ENCODE results near the gene ENTREP3.

Gene ENTREP3

GRCh38 chr1:155269381-155269780, 14.1 kb upstream of the ENTREP3 start:
- Histone ChIP-seq H3K27ac (ENCODE audit: insufficient read depth in 1 of 2, low read depth in 1 of 2, low read length in 2 of 2, poor library complexity in 1 of 2, severe bottlenecking in 2 of 2) (no peak overlapping the region), H3K27me3 (replicated peaks in 2 of 5; ENCODE audit: control insufficient read depth in 4 of 5, insufficient read depth in 5 of 5, low read length in 4 of 5) (no peaks in the 10 kb centered on the region), H3K4me1 (ENCODE audit: control extremely low read depth in 1 of 4, control insufficient read depth in 4 of 4, insufficient read depth in 4 of 4, low read length in 3 of 4) (peaks cover 5 to 18% (median 13%) of the 10 kb centered on the region in 4 experiments), H3K4me3 (ENCODE audit: control insufficient read depth in 1 of 7, extremely low read depth in 1 of 7, insufficient read depth in 4 of 7, low read depth in 2 of 7, low read length in 6 of 7) (no peak overlapping the region), H3K9me3 (ENCODE audit: control extremely low read depth in 1 of 5, control insufficient read depth in 4 of 5, insufficient read depth in 2 of 5, low read depth in 1 of 5, low read length in 4 of 5) (no peaks in the 10 kb centered on the region), H3K36me3 (ENCODE audit: control insufficient read depth in 4 of 4, insufficient read depth in 4 of 4, low read length in 3 of 4) (peaks cover 28 to 62% (median 50%) of the 10 kb centered on the region in 4 experiments)
- 98% methylated on average over 15 of the region's 21 CpGs for WGBS (ENCODE audit: insufficient coverage)
- ChIA-PET POLR2A (no interaction called here), CTCF (interaction anchor here (5.7 kb wide), 1 partner anchor 18 kb away, joined by 36 read pairs; no protein-coding TSS in a partner anchor)
- DNase-seq: no peak

- Histone ChIP-seq H3K9me3 (ENCODE audit: control extremely low read depth in 1 of 5, control insufficient read depth in 4 of 5, insufficient read depth in 2 of 5, low read depth in 1 of 5, low read length in 4 of 5) (no peaks in the 10 kb centered on the region), H3K36me3 (ENCODE audit: control insufficient read depth in 4 of 4, insufficient read depth in 4 of 4, low read length in 3 of 4) (peaks cover 28 to 69% (median 55%) of the 10 kb centered on the region in 4 experiments), H3K27ac (ENCODE audit: insufficient read depth in 1 of 2, low read depth in 1 of 2, low read length in 2 of 2, poor library complexity in 1 of 2, severe bottlenecking in 2 of 2) (no peak overlapping the region), H3K4me3 (ENCODE audit: control insufficient read depth in 1 of 7, extremely low read depth in 1 of 7, insufficient read depth in 4 of 7, low read depth in 2 of 7, low read length in 6 of 7) (no peak overlapping the region), H3K27me3 (replicated peaks in 2 of 5; ENCODE audit: control insufficient read depth in 4 of 5, insufficient read depth in 5 of 5, low read length in 4 of 5) (no peaks in the 10 kb centered on the region), H3K4me1 (ENCODE audit: control extremely low read depth in 1 of 4, control insufficient read depth in 4 of 4, insufficient read depth in 4 of 4, low read length in 3 of 4) (peaks cover 4 to 14% (median 9%) of the 10 kb centered on the region in 4 experiments)
- CTCF ChIA-PET: interaction anchor here (1.3 kb wide), 1 partner anchor 39 kb away, joined by 3 read pairs; no protein-coding TSS in a partner anchor
- DNase-seq: no peak
- WGBS (ENCODE audit: insufficient coverage): 97% methylated on average over 20 of the region's 21 CpGs
- POLR2A ChIA-PET: no interaction called here
Measured at GRCh38 chr1:155268630-155269029, 13.3 kb upstream of the ENTREP3 start.

DNA sequence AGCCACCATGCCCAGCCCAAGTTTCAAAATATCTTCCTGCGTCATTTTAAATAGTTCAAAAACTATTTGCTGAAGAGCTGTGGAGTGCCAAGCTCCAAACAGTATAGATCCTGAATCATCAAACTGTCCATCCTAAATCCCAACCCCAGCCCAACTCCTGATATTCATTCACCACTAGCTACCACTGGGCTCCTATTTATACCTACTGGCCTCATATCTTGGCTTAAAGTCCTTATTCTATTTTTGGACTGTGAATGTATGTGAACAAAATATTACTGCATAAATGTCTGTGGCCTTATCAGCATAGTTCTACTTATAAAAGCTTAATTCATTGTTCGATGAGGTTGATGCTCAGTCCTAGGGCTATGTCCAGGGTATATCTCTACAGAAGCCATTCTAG, 12.1 kb upstream of the ENTREP3 start:
- no peak overlapping the region for H3K27ac ChIP-seq (ENCODE audit: insufficient read depth in 1 of 2, low read depth in 1 of 2, low read length in 2 of 2, poor library complexity in 1 of 2, severe bottlenecking in 2 of 2)
- H3K27me3 ChIP-seq (replicated peaks in 2 of 5; ENCODE audit: control insufficient read depth in 4 of 5, insufficient read depth in 5 of 5, low read length in 4 of 5): no peaks in the 10 kb centered on the region
- 100% methylated on average over 2 of the region's 2 CpGs for WGBS (ENCODE audit: insufficient coverage)
- no peak overlapping the region for H3K4me3 ChIP-seq (ENCODE audit: control insufficient read depth in 1 of 7, extremely low read depth in 1 of 7, insufficient read depth in 4 of 7, low read depth in 2 of 7, low read length in 6 of 7)
- no peak for DNase-seq
- peaks cover under 1 to 10% (median 4%) of the 10 kb centered on the region in 4 experiments for H3K4me1 ChIP-seq (ENCODE audit: control extremely low read depth in 1 of 4, control insufficient read depth in 4 of 4, insufficient read depth in 4 of 4, low read length in 3 of 4)
- peaks cover 31 to 80% (median 61%) of the 10 kb centered on the region in 4 experiments for H3K36me3 ChIP-seq (ENCODE audit: control insufficient read depth in 4 of 4, insufficient read depth in 4 of 4, low read length in 3 of 4)
- no peaks in the 10 kb centered on the region for H3K9me3 ChIP-seq (ENCODE audit: control extremely low read depth in 1 of 5, control insufficient read depth in 4 of 5, insufficient read depth in 2 of 5, low read depth in 1 of 5, low read length in 4 of 5)
- POLR2A ChIA-PET: no interaction called here
- CTCF ChIA-PET: interaction anchor here (0.7 to 5.5 kb wide), 6 partner anchors 16 to 100 kb away, joined by 3 to 48 read pairs (median 3); partner anchors contain the start of gene FDPS

GRCh38 chr1:155266553-155266952, 11.3 kb upstream of the ENTREP3 start:
- no peak overlapping the region for H3K4me3 ChIP-seq (ENCODE audit: control insufficient read depth in 1 of 7, extremely low read depth in 1 of 7, insufficient read depth in 4 of 7, low read depth in 2 of 7, low read length in 6 of 7)
- no peak overlapping the region for H3K27ac ChIP-seq (ENCODE audit: insufficient read depth in 1 of 2, low read depth in 1 of 2, low read length in 2 of 2, poor library complexity in 1 of 2, severe bottlenecking in 2 of 2)
- no peak for DNase-seq
- 92% methylated on average over 2 of the region's 6 CpGs for WGBS (ENCODE audit: insufficient coverage)
- peaks cover 31 to 80% (median 61%) of the 10 kb centered on the region in 4 experiments for H3K36me3 ChIP-seq (ENCODE audit: control insufficient read depth in 4 of 4, insufficient read depth in 4 of 4, low read length in 3 of 4)
- CTCF ChIA-PET: interaction anchor here (1.7 to 5.5 kb wide), 3 partner anchors 11 to 41 kb away, joined by 6 to 48 read pairs (median 8); partner anchors contain the start of genes ENTREP3 and FDPS
- H3K9me3 ChIP-seq (ENCODE audit: control extremely low read depth in 1 of 5, control insufficient read depth in 4 of 5, insufficient read depth in 2 of 5, low read depth in 1 of 5, low read length in 4 of 5): no peaks in the 10 kb centered on the region
- POLR2A ChIA-PET: interaction anchor here (0.7 kb wide), 1 partner anchor 17 kb away, joined by 7 read pairs; no protein-coding TSS in a partner anchor
- H3K27me3 ChIP-seq (replicated peaks in 2 of 5; ENCODE audit: control insufficient read depth in 4 of 5, insufficient read depth in 5 of 5, low read length in 4 of 5): no peaks in the 10 kb centered on the region
- peaks cover under 1 to 8% (median 4%) of the 10 kb centered on the region in 4 experiments for H3K4me1 ChIP-seq (ENCODE audit: control extremely low read depth in 1 of 4, control insufficient read depth in 4 of 4, insufficient read depth in 4 of 4, low read length in 3 of 4)

GRCh38 chr1:155263067-155263466, 7.8 kb upstream of the ENTREP3 start:
- Histone ChIP-seq H3K4me3 (ENCODE audit: control insufficient read depth in 1 of 7, extremely low read depth in 1 of 7, insufficient read depth in 4 of 7, low read depth in 2 of 7, low read length in 6 of 7) (no peak overlapping the region), H3K27me3 (replicated peaks in 2 of 5; ENCODE audit: control insufficient read depth in 4 of 5, insufficient read depth in 5 of 5, low read length in 4 of 5) (no peaks in the 10 kb centered on the region), H3K27ac (ENCODE audit: insufficient read depth in 1 of 2, low read depth in 1 of 2, low read length in 2 of 2, poor library complexity in 1 of 2, severe bottlenecking in 2 of 2) (peak overlapping the region in 1 of 2 experiments; percentile 82), H3K9me3 (ENCODE audit: control extremely low read depth in 1 of 5, control insufficient read depth in 4 of 5, insufficient read depth in 2 of 5, low read depth in 1 of 5, low read length in 4 of 5) (no peaks in the 10 kb centered on the region), H3K4me1 (ENCODE audit: control extremely low read depth in 1 of 4, control insufficient read depth in 4 of 4, insufficient read depth in 4 of 4, low read length in 3 of 4) (peaks cover 2 to 19% (median 15%) of the 10 kb centered on the region in 4 experiments), H3K36me3 (ENCODE audit: control insufficient read depth in 4 of 4, insufficient read depth in 4 of 4, low read length in 3 of 4) (peaks cover 21 to 69% (median 50%) of the 10 kb centered on the region in 4 experiments)
- no peak for DNase-seq
- POLR2A ChIA-PET: no interaction called here
- WGBS (ENCODE audit: insufficient coverage): 96% methylated on average over 9 of the region's 11 CpGs
- CTCF ChIA-PET: interaction anchor here (0.7 to 5.5 kb wide), 5 partner anchors 8 to 25 kb away, joined by 3 to 48 read pairs (median 6); partner anchors contain the start of gene CLK2

DNA sequence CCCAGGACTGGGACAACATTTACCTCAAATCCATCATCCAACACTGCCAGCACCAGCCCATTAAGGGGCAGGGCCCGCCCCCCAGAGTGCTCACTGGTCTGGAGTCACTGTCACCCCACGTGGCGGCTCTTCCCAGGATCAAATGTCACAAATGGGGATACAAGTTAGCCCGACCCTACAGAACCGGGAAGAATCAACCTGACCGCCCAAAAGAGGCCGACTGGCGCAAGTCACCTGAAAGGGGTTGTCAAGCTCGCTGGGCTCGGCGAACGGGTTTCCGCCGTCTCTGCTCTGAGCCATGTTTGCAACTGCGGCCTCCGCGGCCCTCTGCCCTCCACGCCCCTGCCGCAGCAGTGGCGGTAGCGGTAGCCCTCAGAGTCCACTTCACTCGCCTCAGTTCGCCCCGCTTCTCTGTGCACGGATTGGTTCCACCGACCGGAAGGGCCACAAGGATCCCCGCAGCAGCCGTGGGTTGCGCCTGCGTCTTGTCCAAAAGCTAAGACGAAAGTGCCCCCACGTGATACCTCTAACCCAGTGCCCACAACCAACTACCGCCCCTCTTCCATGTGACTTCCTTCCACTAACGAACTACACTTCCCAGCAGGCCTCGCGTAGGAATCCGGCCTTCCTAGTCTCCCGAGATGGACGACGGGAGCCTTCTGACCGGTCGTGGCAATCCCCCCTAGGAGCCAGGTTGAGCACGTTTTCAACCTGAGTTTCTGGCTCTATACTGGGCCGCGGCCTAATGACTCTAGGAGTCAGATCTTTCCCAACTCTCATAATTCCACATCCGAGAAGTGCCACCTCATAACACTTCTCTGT, 6.8 kb upstream of the ENTREP3 start, which contains the start of gene SCAMP3:
Gene SCAMP3, minus strand, starts transcription at position 509 of the 822 bp plus-strand sequence. Its CDS starts 209 bp downstream, at position 300.
- DNase-seq: peak; percentile 91 to 93 (median 91)
- Histone ChIP-seq H3K36me3 (ENCODE audit: control insufficient read depth in 4 of 4, insufficient read depth in 4 of 4, low read length in 3 of 4) (peaks cover 13 to 66% (median 44%) of the 10 kb centered on the region in 4 experiments), H3K9me3 (ENCODE audit: control extremely low read depth in 1 of 5, control insufficient read depth in 4 of 5, insufficient read depth in 2 of 5, low read depth in 1 of 5, low read length in 4 of 5) (no peaks in the 10 kb centered on the region), H3K4me3 (ENCODE audit: control insufficient read depth in 1 of 7, extremely low read depth in 1 of 7, insufficient read depth in 4 of 7, low read depth in 2 of 7, low read length in 6 of 7) (peak within 1 kb of the TSS; percentile 89 to 97 (median 97)), H3K27ac (ENCODE audit: insufficient read depth in 1 of 2, low read depth in 1 of 2, low read length in 2 of 2, poor library complexity in 1 of 2, severe bottlenecking in 2 of 2) (peak within 1 kb of the TSS; percentile 68 to 82), H3K27me3 (replicated peaks in 2 of 5; ENCODE audit: control insufficient read depth in 4 of 5, insufficient read depth in 5 of 5, low read length in 4 of 5) (no peaks in the 10 kb centered on the region), H3K4me1 (ENCODE audit: control extremely low read depth in 1 of 4, control insufficient read depth in 4 of 4, insufficient read depth in 4 of 4, low read length in 3 of 4) (peaks cover 2 to 19% (median 15%) of the 10 kb centered on the region in 4 experiments)
- WGBS (ENCODE audit: insufficient coverage): under 1% methylated on average over 35 of the region's 47 CpGs
- ChIA-PET POLR2A (interaction anchor here (0.6 to 1.0 kb wide), 3 partner anchors 11 to 43 kb away, joined by 3 to 5 read pairs (median 5); partner anchors contain the start of gene CLK2), CTCF (interaction anchor here (1.6 to 5.3 kb wide), 4 partner anchors 9 to 60 kb away, joined by 6 to 65 read pairs (median 10); partner anchors contain the start of gene FDPS)
